HuH-7.5 (cell line): Measurements from ENCODE around the gene HS1BP3.

ENCODE experiments used
- DNase-seq: peaks from one replicate; pipeline ENCODE4 v3.0.0; 2011; ENCODE audit warnings: low spot score

The HS1BP3 gene

GRCh38 chr2:20674974-20675679, 24.2 kb upstream of the HS1BP3 start:
- no peak for DNase-seq

DNA sequence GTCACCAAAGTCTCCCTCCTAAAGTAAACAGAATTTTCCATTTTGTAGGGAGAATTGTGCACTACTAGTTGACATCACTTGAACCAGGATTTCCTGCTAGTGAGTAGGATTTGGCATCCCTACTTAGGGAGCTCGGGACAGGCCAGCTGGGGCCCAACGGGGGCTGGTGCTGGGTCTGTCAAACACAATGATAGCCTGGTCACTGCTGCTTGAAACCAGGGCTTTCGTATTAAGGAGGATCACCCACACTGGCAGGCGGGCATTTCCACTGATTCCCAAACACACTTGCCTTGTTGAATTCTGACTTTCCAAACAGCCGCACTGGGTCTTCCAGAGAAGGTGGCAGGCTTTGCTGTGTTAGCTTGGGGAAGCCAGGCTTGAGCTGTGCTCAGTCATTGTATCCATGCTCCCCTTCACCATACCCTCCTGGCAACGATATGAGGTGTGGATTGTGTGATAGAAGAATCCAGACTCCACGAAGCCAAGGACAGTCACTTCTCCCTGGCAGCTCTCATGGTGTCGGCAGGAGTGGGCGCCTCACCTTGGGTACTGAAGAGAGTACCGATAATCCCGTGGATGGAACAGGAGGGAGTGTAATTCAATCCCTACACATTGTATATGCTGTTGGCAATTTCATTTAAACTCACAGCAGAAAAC, 23.5 kb upstream of the HS1BP3 start:
- DNase-seq: no peak

DNA sequence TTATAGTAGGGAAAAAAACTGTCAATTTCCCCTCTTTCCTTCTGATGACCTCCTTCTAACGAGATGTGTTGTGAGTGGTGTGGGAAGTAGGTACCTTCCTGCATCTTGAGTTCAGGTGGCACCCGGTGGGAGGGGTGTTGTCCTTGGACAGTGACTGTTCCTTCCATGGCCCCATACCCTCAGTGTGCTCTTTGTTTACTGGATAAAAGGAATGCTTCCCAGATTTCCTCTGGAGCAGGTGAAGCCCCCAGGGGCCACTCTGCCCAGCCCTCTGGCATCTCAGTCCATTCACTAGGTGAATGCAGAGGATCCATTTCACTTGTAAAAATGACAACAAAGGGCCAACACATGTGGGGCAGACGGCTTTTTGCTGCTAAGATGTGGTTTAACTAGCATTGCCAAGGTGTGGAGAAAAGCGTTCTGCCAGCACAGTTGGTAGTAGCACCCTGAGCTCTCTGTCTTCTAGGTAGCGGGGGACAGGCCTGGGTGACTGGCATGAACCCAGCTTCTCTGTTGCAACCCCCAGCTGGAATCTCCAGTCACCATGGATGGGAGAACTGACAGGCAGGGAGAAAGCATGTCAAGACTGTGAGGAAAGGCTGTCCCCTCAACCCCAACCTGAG, 22.9 kb upstream of the HS1BP3 start:
- no peak for DNase-seq

DNA sequence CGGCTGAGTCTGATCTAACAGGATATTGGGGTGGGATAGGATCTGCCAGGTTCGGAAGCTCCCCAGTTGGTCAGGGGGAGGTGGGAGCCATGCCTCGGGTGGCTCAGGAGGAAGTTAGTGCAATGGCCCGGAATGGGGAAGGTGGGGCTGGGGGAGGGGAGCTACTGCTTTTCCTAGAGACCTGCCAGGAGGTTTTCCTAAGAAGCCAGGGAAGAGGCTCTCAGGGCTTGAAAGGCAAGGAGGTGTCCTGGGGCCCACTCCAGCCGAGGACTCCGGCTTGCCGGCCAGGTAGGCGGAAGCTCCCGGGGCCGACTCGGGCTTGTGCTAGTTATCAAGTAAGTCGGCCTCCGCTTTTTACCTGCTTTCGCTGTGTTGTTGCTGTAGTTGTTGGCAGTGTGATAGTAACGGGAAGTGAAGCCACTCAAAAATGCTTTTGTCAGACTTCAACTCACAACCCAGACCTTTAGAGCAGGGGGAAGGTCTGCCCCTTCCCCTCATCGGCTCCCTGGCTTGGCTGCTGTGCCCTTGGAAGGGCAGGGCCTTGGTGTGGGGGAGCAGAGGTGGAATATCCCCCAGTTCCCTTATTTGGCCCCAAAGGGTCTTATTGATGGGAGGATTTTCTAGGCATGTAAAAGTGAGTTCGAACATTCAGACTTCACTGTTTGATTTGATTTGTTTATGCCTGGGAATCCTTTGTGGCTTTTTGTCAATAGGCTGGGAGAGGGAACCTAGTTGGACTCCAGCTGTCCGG, 21.5 kb upstream of the HS1BP3 start:
- no peak for DNase-seq

DNA sequence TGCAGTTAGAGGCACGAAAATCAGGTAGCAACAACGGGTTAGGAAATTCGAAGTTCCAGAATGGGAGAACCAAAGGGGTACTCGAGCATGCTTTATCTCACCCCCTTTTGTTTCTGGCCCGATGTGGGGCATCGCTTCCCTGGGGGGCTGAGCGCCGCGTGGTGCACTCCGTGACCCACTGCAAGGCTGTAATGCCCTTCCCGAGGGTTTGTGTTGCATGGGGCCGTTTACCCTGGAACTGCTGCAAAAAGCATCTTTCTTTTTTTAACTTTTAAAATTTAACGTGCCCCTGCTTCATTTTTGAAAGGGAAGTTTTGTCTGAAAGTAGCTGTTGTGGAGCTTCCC, 20.8 kb upstream of the HS1BP3 start:
- DNase-seq: no peak

DNA sequence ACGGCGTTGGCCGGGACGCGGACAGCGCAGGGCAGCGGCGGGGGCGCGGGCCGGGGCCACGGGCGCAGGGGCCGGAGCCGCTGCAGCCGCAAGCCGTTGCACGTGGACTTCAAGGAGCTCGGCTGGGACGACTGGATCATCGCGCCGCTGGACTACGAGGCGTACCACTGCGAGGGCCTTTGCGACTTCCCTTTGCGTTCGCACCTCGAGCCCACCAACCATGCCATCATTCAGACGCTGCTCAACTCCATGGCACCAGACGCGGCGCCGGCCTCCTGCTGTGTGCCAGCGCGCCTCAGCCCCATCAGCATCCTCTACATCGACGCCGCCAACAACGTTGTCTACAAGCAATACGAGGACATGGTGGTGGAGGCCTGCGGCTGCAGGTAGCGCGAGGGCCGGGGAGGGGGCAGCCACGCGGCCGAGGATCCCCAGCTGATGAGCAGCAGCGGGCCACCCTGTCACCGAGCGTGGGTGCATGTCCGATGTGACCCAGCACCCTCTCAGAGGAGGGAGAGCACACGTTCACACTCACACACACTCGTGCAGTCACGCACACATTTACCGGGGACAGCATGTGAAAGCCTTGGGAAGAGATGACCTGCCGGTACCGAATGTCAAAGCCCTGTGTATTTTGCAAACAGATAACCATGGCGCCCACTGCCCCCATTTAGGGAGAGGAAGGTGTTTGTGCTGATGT, 20.3 kb upstream of the HS1BP3 start:
- DNase-seq: no peak

DNA sequence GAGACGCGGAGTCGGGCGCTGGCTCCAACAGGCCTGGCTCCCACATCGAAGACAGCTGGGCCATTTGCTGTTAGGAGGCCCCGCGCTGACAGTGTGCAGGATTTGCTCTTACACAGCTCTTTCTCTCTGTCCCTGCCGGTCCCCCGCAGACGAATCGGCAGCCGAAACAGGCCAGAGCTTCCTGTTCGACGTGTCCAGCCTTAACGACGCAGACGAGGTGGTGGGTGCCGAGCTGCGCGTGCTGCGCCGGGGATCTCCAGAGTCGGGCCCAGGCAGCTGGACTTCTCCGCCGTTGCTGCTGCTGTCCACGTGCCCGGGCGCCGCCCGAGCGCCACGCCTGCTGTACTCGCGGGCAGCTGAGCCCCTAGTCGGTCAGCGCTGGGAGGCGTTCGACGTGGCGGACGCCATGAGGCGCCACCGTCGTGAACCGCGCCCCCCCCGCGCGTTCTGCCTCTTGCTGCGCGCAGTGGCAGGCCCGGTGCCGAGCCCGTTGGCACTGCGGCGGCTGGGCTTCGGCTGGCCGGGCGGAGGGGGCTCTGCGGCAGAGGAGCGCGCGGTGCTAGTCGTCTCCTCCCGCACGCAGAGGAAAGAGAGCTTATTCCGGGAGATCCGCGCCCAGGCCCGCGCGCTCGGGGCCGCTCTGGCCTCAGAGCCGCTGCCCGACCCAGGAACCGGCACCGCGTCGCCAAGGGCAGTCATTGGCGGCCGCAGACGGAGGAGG, 19.6 kb upstream of the HS1BP3 start:
- no peak for DNase-seq

DNA sequence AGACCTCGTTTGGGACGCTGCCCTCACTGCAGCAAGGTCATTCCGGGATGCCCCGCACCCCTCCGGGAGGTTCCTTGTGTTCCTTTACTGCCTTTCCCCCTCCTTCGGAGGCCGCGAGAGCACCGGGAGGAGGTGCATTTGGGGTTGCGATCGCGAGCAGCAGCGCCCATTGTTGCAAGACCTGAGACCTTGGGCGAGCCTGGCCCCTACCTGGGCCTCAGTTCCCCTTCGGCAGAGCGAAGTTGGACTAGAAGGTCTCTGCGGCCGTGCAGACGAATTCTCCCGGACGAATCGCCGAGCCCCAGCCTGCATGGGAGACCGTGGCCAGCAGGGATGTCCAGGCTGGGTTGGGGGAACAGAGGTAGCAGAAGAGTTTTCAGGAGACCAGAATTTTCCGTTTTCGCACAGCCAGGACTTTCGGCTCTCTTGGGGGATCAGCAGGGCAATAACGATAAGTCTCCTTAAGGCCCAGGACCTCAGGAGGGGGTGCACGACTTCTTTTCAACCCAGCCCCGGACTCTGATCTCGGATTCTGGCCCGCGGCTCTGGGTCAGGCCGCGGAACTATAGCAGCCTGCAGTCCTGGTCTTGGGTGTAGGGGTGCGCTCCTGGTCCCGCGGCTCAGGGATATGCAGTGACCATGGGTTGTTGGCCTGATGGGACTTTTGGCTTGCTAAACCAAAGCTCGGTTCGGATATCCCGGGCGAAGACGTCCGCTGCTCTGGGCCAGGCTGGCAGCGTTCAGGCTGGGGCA, 18.8 kb upstream of the HS1BP3 start:
- no peak for DNase-seq

GRCh38 chr2:20668871-20669475, 18.1 kb upstream of the HS1BP3 start:
- DNase-seq: no peak

GRCh38 chr2:20668451-20668850, 17.6 kb upstream of the HS1BP3 start:
- no peak for DNase-seq

- peak; percentile 70 for DNase-seq
These were observed 16.9 kb upstream of the HS1BP3 start for GRCh38 chr2:20667531-20668401.

DNA sequence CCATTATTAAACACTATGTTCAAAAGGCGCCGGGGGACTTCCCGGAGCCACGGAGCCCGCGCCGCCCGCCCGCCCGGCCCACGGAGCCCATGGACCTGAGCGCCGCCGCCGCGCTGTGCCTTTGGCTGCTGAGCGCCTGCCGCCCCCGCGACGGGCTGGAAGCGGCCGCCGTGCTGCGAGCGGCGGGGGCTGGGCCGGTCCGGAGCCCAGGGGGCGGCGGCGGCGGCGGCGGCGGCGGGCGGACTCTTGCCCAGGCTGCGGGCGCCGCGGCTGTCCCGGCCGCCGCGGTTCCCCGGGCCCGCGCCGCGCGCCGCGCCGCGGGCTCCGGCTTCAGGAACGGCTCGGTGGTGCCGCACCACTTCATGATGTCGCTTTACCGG, 16.2 kb upstream of the HS1BP3 start:
- DNase-seq: no peak

GRCh38 chr2:20666304-20667150, 15.6 kb upstream of the HS1BP3 start, which contains the start of gene GDF7:
Gene GDF7, plus strand, starts transcription at chr2:20667144. Its CDS starts 96 bp downstream, at chr2:20667240.
- peak; percentile 91 for DNase-seq

DNA sequence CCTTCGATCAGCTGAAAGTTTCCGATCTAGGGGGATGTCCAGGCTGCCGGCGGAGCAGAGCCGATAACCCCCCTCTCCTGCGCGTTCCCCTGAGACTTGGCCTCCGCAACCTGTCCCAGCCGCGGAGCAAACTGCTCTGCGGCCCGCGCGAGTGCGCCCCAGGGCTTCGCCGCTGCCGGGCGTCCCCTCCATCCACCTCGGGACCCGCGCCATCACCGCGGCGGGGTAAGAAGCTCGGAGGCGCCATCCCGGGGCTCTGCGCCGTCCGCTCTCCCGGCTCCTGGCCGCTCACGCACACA, 15.1 kb upstream of the HS1BP3 start:
- DNase-seq: peak; percentile 36

DNA sequence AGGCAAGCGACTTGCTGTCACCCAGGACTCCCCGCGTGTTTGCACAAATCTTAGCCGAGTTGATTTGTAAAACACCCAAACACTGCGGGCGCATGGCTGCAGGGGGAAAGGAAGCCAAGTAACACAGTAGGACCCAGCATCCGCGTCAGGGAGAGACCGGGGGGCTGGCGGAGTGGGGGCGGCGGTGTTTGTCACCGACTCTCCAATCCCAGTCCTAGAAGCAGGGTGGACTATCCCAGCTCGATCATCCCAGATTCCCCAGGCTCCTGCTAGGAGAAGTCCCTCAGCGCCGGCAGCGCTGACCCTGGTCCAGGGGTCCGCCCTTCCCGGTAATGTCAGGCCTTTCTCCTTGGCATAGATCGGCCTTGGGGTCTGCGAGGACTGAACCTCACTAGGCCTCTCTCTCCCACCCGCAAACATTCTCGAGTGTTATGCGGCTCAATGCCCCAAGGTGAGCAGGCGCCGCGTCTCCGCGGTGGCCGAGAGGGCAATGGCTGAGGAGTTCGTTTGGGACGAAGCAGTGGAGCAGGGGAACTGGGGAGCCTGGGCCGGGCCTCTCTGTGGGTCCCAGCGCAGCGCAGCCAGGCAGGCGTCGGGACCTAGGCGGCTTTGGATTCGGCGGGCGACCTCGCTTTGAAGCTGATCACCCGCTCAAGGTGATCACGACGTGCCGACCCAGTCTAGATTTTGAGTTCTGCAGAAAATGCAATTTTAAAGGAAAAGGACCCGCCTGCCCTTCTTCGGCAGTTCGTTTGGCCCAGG, 14.5 kb upstream of the HS1BP3 start:
- peak; percentile 45 for DNase-seq

DNA sequence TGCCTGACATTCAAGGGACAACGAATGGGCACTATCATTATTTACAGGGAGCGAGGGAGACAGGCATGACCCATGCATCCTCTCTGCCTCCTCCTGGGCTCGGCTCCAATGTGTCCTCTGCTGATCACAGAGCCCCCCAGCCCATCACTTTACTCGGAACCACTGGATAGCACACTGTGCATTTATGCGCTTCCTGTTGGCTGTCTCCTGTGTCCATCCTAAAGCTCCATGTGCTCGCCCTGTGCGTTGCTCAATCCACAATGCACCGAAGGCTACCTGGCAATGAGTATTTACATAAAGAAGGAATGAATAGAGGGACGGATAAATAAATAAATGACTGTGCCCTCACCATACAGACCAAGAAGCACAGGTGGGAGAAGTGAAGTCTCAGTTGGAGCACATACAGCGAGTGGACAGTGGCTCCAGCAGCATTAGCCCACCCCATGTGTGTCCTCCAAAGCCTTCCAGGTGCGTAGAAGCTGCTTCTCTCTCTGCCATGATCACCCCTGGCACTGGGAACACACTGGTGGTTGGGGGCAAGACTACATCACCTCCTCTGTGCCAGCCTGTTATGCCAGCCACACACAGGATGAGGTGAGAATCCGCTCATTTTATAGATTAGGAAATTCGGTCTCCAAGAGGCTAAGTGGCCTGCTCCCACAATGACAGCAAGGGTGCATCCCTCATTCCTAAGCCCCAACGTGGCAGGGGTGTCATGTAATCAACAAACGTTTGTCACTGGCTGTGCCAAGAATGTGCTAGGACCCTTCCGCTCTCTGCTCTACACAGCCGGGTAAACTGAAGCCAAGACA, 13.7 kb upstream of the HS1BP3 start:
- DNase-seq: peak; percentile 6

GRCh38 chr2:20664071-20664390, 13.1 kb upstream of the HS1BP3 start:
- DNase-seq: no peak
